CD14-positive monocyte (primary cell): ENCODE data around the gene KRTAP13-3. TPM values are rescaled to one million over a fixed set of nuclear protein-coding genes. Genes with fewer than 3 reads are reported as not detected.

Source experiments
- DNase-seq, 3 donors: peaks; one replicate each; pipeline ENCODE4 v3.0.0-alpha.2; 2011 to 2022
- H2AFZ ChIP-seq: 2 replicates; pipeline ENCODE4 v1.6.0; 2012; ENCODE audit warnings: mild to moderate bottlenecking, low read depth, low read length, inconsistent platforms; ENCODE audit not compliant: insufficient read depth, poor library complexity, severe bottlenecking
- H3K27ac ChIP-seq, 2 donors: 1 replicate in 1 of 2; 2 replicates in 1 of 2; pipeline ENCODE4 v1.5.1; 2012 to 2013; ENCODE audit warnings: low read length in 2 of 2, control low read depth in 1 of 2, inconsistent platforms in 1 of 2, low read depth in 1 of 2, mild to moderate bottlenecking in 1 of 2
- H3K27me3 ChIP-seq, 2 donors: one replicate each; pipeline versions ENCODE4 v1.6.0 to v1.6.1; 2011 to 2013; ENCODE audit warnings: low read length in 2 of 2; ENCODE audit not compliant: control insufficient read depth in 2 of 2, insufficient read depth in 2 of 2
- H3K36me3 ChIP-seq, 2 donors: replicated peaks in 1 of 2; 1 replicate in 1 of 2; 2 replicates in 1 of 2; pipeline versions ENCODE4 v1.5.1 to v1.6.1; 2012 to 2013; ENCODE audit warnings: low read length in 2 of 2, control low read depth in 1 of 2, inconsistent platforms in 1 of 2, mild to moderate bottlenecking in 1 of 2; ENCODE audit not compliant: insufficient read depth in 2 of 2, control insufficient read depth in 1 of 2
- H3K4me1 ChIP-seq, 2 donors: 1 replicate in 1 of 2; 2 replicates in 1 of 2; pipeline versions ENCODE4 v1.5.1 to v1.6.1; 2012 to 2013; ENCODE audit warnings: low read length in 2 of 2, control low read depth in 1 of 2, inconsistent platforms in 1 of 2, mild to moderate bottlenecking in 1 of 2, moderate library complexity in 1 of 2; ENCODE audit not compliant: insufficient read depth in 2 of 2, control insufficient read depth in 1 of 2
- H3K4me2 ChIP-seq: replicated peaks from 2 replicates; pipeline ENCODE3; 2012; ENCODE audit warnings: low read length, moderate library complexity, mild to moderate bottlenecking; ENCODE audit not compliant: poor library complexity, severe bottlenecking; ENCODE audit errors: extremely low read depth
- H3K4me3 ChIP-seq, 3 experiments: fragments of 200-600 bp in 1 of 3; sonication (generic) in 1 of 3; replicated peaks in 1 of 3; 1 replicate in 2 of 3; 2 replicates in 1 of 3; pipeline ENCODE4 v1.5.1; 2011 to 2013; ENCODE audit warnings: low read length in 3 of 3, mild to moderate bottlenecking in 3 of 3, control low read depth in 2 of 3, low read depth in 2 of 3, inconsistent platforms in 1 of 3, moderate library complexity in 1 of 3
- H3K79me2 ChIP-seq: 2 replicates; pipeline ENCODE4 v1.6.0; 2012; ENCODE audit warnings: mild to moderate bottlenecking, control low read depth, inconsistent platforms, low read length, moderate library complexity; ENCODE audit not compliant: insufficient read depth
- H3K9ac ChIP-seq: 2 replicates; pipeline ENCODE4 v1.6.0; 2017; ENCODE audit warnings: low read length, mild to moderate bottlenecking; ENCODE audit not compliant: insufficient read depth, poor library complexity, severe bottlenecking
- H3K9me3 ChIP-seq, 2 donors: replicated peaks in 1 of 2; 1 replicate in 1 of 2; 2 replicates in 1 of 2; pipeline versions ENCODE4 v1.5.1 to v1.6.1; 2012 to 2013; ENCODE audit warnings: low read length in 2 of 2, control low read depth in 1 of 2; ENCODE audit not compliant: control insufficient read depth in 1 of 2, insufficient read depth in 1 of 2
- H4K20me1 ChIP-seq: 2 replicates; pipeline ENCODE4 v1.6.0; 2012; ENCODE audit warnings: mild to moderate bottlenecking, low read length, control low read depth, moderate library complexity; ENCODE audit not compliant: insufficient read depth
- H3K27ac Mint-ChIP-seq, 7 donors: one replicate each; pipeline ENCODE4 v1.8.0; 2020; ENCODE audit warnings: mild to moderate bottlenecking in 7 of 7, mixed read lengths in 7 of 7, moderate library complexity in 6 of 7, inconsistent platforms in 2 of 7
- H3K27me3 Mint-ChIP-seq, 3 donors: one replicate each; pipeline ENCODE4 v1.8.0; 2021 to 2022; ENCODE audit warnings: low read depth in 3 of 3, mild to moderate bottlenecking in 3 of 3, mixed read lengths in 3 of 3, moderate library complexity in 3 of 3, inconsistent platforms in 1 of 3
- H3K36me3 Mint-ChIP-seq, 2 donors: one replicate each; pipeline ENCODE4 v1.8.0; 2020; ENCODE audit warnings: mixed read lengths in 2 of 2, inconsistent platforms in 1 of 2, mild to moderate bottlenecking in 1 of 2
- H3K4me1 Mint-ChIP-seq: one replicate; pipeline ENCODE4 v1.8.0; 2020; ENCODE audit warnings: mild to moderate bottlenecking, mixed read lengths
- H3K4me3 Mint-ChIP-seq, 2 donors: one replicate each; pipeline ENCODE4 v1.8.0; 2020; ENCODE audit warnings: mild to moderate bottlenecking in 2 of 2, mixed read lengths in 2 of 2, moderate library complexity in 1 of 2
- H3K9me3 Mint-ChIP-seq, 7 donors: one replicate each; pipeline ENCODE4 v1.8.0; 2020 to 2022; ENCODE audit warnings: mixed read lengths in 7 of 7, mild to moderate bottlenecking in 6 of 7, moderate library complexity in 6 of 7, inconsistent platforms in 2 of 7
- WGBS: methylation state at CpG from one replicate; pipeline ENCODE4 v1.1.5; 2013; ENCODE audit warnings: missing lambda C conversion rate; ENCODE audit not compliant: insufficient coverage; 5-methylcytosine and 5-hydroxymethylcytosine counted together
- intact Hi-C, 2 donors: fragments of 100-400 bp; cut with micrococcal nuclease; formaldehyde crosslinking; loops; one replicate each; pipeline versions ENCODE4 v1.15.0 to v1.15.1; 2023
- polyA plus RNA-seq, 3 donors: library from polyadenylated mRNA; depleted of rRNA in 1 of 3; unstranded in 2 of 3; stranded (reverse) in 1 of 3; fragments of 300-500 nt in 2 of 3; fragments of >200 nt in 1 of 3; fragmentation: Illumina TruSeq in 2 of 3; gene quantifications; 1 replicate in 2 of 3; 2 replicates in 1 of 3; pipeline ENCODE4 v1.2.3, GENCODE V29; 2012 to 2021
- TF ChIP-seq, protein P1 (sequence below): fragments of 200-600 bp; IDR thresholded peaks from one replicate; pipeline ENCODE4 v1.8.0; 2022; ENCODE audit warnings: antibody characterized with exemption, mild to moderate bottlenecking

The KRTAP13-3 gene
- polyA plus RNA-seq, 3 donors: not detected

DNA sequence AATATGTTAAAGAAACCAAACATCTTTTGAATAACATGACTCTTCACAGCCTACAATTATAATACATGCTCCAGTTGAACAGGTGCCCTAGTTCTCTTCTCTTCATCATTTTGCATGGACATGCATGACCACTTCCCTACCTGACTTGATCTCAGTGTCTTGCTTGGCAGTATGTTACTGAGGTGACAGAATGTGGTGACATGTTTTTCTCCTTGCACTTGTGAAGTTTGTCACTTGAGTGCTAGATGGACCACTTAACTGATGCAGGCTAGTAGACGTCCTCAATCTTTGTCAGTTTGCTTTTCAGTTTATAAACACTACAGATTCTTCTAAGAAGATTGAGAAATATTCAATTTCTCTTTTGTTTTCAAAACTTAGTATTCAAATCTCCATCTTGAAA, 43.5 kb downstream of the KRTAP13-3 start:
- Histone ChIP-seq H4K20me1 (no peaks in the 10 kb centered on the region), H3K4me2 (no peak overlapping the region), H3K9me3 (peaks cover 5 to 7% of the 10 kb centered on the region in 2 donors), H3K27ac (no peak overlapping the region), H3K79me2 (no peaks in the 10 kb centered on the region), H3K4me3 (no peak overlapping the region), H3K9ac (no peak overlapping the region), H3K27me3 (no peaks in the 10 kb centered on the region), H3K36me3 (no peaks in the 10 kb centered on the region), H3K4me1 (no peaks in the 10 kb centered on the region), H2AFZ (no peak overlapping the region)
- Mint-ChIP-seq H3K4me1 (no peaks in the 10 kb centered on the region), H3K27me3 (peaks cover 0 to 3% (median 2%) of the 10 kb centered on the region in 3 donors), H3K27ac (no peak overlapping the region), H3K9me3 (peaks cover 0 to 4% (median 2%) of the 10 kb centered on the region in 7 donors), H3K4me3 (no peak overlapping the region), H3K36me3 (no peaks in the 10 kb centered on the region)
- no CpG with 5 or more reads among the region's 1 CpG for WGBS
- intact Hi-C loops: no loop called here
- no peak for DNase-seq
- TF ChIP-seq, protein P1, sequence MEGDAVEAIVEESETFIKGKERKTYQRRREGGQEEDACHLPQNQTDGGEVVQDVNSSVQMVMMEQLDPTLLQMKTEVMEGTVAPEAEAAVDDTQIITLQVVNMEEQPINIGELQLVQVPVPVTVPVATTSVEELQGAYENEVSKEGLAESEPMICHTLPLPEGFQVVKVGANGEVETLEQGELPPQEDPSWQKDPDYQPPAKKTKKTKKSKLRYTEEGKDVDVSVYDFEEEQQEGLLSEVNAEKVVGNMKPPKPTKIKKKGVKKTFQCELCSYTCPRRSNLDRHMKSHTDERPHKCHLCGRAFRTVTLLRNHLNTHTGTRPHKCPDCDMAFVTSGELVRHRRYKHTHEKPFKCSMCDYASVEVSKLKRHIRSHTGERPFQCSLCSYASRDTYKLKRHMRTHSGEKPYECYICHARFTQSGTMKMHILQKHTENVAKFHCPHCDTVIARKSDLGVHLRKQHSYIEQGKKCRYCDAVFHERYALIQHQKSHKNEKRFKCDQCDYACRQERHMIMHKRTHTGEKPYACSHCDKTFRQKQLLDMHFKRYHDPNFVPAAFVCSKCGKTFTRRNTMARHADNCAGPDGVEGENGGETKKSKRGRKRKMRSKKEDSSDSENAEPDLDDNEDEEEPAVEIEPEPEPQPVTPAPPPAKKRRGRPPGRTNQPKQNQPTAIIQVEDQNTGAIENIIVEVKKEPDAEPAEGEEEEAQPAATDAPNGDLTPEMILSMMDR: no peak

Other genes starting within 250 kb of the KRTAP13-3 start
- not detected for gene CLDN8, start 209.8 kb downstream of the KRTAP13-3 start, polyA plus RNA-seq
- gene KRTAP24-1, start 143.0 kb downstream of the KRTAP13-3 start, polyA plus RNA-seq: not detected
- not detected for gene KRTAP25-1, start 136.4 kb downstream of the KRTAP13-3 start, polyA plus RNA-seq
- not detected for gene KRTAP26-1, start 105.6 kb downstream of the KRTAP13-3 start, polyA plus RNA-seq
- gene KRTAP27-1, start 88.2 kb downstream of the KRTAP13-3 start, polyA plus RNA-seq: not detected
- gene KRTAP23-1, start 77.3 kb downstream of the KRTAP13-3 start, polyA plus RNA-seq: not detected
- gene KRTAP13-2, start 53.7 kb downstream of the KRTAP13-3 start, polyA plus RNA-seq: not detected
- not detected for gene KRTAP13-1, start 29.9 kb downstream of the KRTAP13-3 start, polyA plus RNA-seq
- gene KRTAP13-4, start 4.3 kb upstream of the KRTAP13-3 start, polyA plus RNA-seq: not detected
- not detected for gene KRTAP15-1, start 14.3 kb upstream of the KRTAP13-3 start, polyA plus RNA-seq
- not detected for gene KRTAP19-1, start 54.4 kb upstream of the KRTAP13-3 start, polyA plus RNA-seq
- gene KRTAP19-2, start 61.5 kb upstream of the KRTAP13-3 start, polyA plus RNA-seq: not detected
- not detected for gene KRTAP19-3, start 66.1 kb upstream of the KRTAP13-3 start, polyA plus RNA-seq
- gene KRTAP19-4, start 71.2 kb upstream of the KRTAP13-3 start, polyA plus RNA-seq: not detected
- gene KRTAP19-5, start 76.2 kb upstream of the KRTAP13-3 start, polyA plus RNA-seq: not detected
- gene KRTAP19-6, start 115.9 kb upstream of the KRTAP13-3 start, polyA plus RNA-seq: not detected
- not detected for gene KRTAP19-7, start 135.4 kb upstream of the KRTAP13-3 start, polyA plus RNA-seq
- not detected for gene KRTAP22-2, start 164.5 kb upstream of the KRTAP13-3 start, polyA plus RNA-seq
- gene KRTAP6-3, start 166.5 kb upstream of the KRTAP13-3 start, polyA plus RNA-seq: not detected
- gene KRTAP6-2, start 173.0 kb upstream of the KRTAP13-3 start, polyA plus RNA-seq: not detected
- not detected for gene KRTAP22-1, start 175.2 kb upstream of the KRTAP13-3 start, polyA plus RNA-seq
- gene KRTAP6-1, start 188.0 kb upstream of the KRTAP13-3 start, polyA plus RNA-seq: not detected
- gene KRTAP20-1, start 190.5 kb upstream of the KRTAP13-3 start, polyA plus RNA-seq: not detected
- gene KRTAP20-4, start 194.7 kb upstream of the KRTAP13-3 start, polyA plus RNA-seq: not detected
- gene KRTAP20-2, start 209.3 kb upstream of the KRTAP13-3 start, polyA plus RNA-seq: not detected
- not detected for gene KRTAP20-3, start 216.9 kb upstream of the KRTAP13-3 start, polyA plus RNA-seq